HG03060 (cell line): ENCODE data around the gene MIPEP.
A peak's percentile ranks its signal among the peaks of the same experiment; 100 is the strongest.
"Not testable (repeated sequence)": the region's sequence is repeated elsewhere in the genome, so short reads cannot be mapped to it uniquely, and the experiment has no call there.

Experiments used
- ATAC-seq: cut with Tn5 transposase; IDR thresholded peaks from one replicate; pipeline ENCODE4 v1.9.1; 2021; ENCODE audit warnings: low read depth, moderate number of reproducible peaks; ENCODE audit not compliant: unreplicated experiment

MIPEP gene

DNA sequence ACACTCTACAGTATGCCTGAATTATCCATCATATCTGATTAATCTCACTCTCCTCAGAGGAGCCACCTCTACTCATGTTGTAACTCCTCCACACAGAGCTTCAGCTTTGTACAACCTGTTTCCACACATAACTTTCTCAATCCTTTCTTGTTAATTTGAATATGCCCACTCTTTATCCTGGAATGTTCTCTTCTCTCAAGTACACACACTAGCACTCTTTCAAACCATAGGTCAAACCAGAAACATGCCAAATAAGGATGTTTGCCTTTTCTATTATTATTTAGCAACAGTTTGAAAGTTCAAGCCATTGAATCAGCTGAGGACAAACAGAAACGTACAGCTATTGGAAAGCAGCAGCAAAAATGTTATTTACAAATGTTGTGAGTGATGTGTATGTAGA, 110.3 kb downstream of the MIPEP start:
- ATAC-seq: no peak

DNA sequence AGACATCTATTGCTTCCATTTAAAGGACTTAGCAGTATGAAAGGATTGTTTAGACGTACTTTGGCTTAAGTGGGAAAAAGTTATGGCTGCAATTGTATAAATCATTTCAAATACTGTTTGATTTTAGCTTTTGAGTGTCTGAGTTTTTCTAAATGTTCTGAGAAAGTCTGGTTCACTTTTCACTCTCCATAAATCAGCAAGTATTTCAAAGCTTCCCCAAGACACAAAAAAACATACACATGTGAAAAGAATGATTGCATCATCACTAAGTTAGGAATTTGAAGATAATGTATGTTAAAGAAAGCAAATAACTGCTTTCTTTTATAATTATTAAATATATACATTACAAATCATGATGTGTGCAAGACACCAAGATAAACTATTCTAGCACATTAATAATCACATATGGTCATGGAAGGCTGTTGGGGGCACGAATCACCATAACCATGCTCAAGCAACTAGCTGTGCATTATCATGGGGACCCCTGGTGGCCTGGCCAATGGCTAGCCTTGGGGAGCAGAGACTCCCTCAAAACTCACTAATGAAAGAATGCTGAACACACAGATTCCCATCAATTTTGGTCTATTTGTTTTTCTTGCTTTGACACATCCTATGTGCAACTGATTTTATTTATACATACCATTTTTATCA, 111.1 kb downstream of the MIPEP start:
- ATAC-seq: no peak

GRCh38 chr13:23777575-23777870, 111.7 kb downstream of the MIPEP start:
- no peak for ATAC-seq

DNA sequence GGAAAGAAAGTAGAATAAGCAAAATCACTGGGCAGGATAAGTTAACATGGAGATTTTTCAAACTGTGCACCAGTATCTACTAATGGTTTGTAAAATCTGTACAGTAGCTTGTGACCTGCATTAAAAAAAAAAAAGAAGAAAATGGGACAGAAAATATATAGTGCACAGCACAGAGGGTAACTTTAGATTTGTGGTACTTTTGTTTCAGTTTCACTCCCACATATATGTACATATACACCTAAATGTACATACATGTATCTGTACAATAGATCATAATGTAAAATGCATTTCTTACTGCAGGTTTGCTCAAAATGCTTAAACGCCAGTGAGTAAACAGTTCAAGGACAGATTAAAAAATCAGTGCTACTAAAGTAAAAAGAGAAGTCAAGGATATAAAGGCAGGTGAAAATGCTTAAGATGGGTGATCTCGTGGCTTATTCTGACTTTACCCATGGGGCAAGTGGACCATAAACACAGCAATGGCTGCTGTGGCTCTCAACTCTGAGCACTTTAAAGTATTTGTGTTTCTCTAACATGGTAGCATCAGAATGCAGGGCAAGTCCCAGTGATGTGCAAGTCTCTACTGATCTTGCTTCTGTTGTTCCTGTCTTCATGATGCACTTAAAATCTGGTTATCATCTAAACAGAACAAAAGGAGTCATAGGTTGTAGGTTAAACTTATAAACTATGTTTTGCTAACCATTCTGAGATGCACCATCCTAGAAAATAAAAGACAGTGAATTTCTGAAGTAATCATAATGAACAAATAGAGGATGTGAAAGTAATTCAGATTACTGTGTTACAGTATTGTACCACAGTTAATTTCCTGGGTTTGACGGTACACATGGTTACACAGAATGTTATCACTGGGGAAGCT, 112.3 kb downstream of the MIPEP start:
- ATAC-seq: peak; percentile 96

DNA sequence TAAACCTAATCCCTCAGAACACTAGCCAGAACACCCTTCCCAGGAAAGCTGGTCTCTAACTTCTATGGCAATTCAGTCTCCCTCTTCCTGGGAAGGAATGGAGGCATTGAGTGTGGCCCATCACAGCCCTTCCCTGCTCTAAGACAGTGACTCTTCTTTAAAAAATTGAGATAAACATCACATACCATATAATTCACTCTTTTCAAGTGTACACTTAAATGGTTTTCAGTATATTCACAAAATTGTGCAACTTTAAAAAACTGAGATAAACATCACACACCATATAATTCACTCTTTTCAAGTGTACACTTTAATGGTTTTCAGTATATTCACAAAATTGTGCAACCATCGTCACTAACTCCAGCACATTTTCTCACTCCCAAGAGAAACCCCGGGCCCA, 116.5 kb downstream of the MIPEP start:
- no peak for ATAC-seq

- no peak for ATAC-seq
Observed at GRCh38 chr13:23771956-23772355, 117.2 kb downstream of the MIPEP start.

- ATAC-seq: peak; percentile 96
Observed at GRCh38 chr13:23771552-23771951, 117.6 kb downstream of the MIPEP start.

- ATAC-seq: no peak
Observed at GRCh38 chr13:23770973-23771372, 118.2 kb downstream of the MIPEP start.

DNA sequence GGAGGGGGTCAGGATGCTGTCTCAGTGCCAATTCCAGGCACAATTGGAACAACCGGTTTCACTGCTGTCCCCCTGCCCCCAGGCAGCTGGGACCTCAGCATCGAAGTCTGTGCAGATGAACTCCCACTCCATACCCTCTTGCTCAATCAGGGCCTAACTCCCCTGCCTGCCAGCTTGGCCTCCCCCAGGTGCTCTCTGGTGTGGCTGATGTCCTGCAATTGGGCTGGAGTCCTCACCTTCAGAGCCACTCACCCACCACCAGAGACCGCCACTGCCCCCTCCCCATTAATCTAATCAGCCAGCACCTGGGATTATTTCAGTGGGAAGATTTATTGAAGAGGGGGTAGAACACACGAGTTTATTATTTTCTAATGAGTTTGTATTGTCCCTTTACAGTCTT, 118.8 kb downstream of the MIPEP start:
- no peak for ATAC-seq

DNA sequence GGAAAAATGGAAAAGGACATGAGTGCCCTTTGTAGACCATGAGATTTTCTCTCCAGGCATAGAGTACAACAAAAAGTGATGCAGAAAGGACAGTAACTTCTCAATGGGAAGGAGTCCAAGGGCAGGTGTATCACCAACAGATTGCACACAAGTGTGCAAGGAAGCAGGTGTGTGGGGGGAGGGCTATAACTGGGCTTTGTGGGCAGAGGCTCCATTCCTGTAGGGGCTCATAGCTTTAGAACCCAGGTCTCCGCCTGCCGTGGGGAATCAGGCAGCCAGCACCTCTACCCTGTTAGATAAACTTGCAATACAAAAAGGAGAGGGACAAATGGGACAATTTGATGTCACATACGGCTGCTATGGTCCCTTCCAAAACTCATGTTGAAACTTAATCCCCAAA, 119.8 kb downstream of the MIPEP start:
- ATAC-seq: no peak

GRCh38 chr13:23767838-23768237, 121.4 kb downstream of the MIPEP start:
- ATAC-seq: no peak

DNA sequence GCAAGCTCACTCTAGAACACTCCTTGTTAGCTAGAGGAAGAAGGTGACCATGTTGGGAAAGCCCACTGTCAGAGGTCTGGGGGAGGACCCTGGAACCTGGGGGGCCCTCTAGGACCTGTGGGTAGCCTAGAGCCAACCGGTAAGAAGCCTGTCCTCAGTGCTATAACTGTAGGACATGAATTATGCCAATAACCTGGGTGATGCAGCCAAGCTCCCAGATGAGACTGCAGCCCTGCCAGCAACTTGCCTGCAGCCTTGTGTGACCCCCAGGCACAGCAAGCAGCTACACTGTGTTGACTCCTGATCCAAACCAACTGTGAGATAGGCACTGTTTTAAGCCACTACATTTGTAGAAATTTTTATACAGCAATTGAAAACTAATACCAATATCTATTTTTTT, 122.3 kb downstream of the MIPEP start:
- ATAC-seq: no peak

DNA sequence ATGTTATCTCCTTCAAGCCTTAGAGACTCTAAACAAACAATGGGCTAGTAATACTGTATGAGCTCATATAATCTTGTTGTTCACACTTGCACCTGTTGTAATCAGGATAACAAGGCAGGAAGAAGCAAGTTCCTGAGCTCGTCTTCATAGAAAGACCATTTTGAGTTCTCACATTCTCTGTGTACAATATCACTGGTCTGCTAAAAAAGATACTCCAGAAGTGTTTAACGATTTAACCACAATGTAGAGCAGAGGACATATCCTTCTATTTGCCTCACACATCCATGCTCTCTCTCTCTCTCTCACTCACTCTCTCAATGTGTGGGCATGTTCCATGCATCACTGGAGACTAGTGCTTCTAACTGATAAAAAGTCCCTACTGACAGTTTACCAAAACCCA, 122.9 kb downstream of the MIPEP start:
- ATAC-seq: no peak

DNA sequence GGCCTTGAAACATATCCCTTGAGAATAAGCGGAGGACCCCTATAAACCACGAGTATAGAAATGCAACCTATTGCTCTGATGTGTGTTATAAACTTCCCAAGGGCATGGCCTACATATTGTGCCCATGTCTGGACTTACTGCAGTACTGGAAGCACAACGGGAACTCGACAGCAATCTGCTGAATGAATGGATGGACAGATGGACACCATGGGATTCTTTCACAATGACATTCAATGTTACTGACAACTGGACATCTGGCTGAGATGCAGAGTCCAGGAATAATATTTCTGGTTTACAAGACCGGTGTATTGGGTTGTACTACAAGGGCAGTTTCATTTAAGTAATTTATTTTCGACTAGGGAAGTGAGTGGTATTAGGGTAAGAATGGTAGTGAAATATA, 123.7 kb downstream of the MIPEP start:
- no peak for ATAC-seq

GRCh38 chr13:23763318-23763717, 125.9 kb downstream of the MIPEP start:
- ATAC-seq: no peak

DNA sequence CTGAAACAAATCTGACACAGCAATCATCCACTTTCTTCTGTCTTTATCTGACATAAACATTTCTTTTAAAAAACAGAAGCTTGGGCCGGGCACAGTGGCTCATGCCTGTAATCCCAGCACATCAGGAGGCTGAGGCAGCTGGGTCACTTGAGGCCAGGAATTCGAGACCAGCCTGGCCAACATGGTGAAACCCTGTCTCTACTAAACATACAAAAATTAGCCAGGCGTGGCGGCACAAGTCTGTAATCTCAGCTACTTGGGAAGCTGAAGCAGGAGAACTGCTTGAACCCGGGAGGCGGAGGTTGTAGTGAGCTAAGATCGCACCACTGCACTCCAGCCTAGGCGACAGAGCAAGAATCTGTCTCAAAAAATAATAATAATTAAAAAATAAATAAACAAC, 127.4 kb downstream of the MIPEP start:
- ATAC-seq: not testable (repeated sequence)

DNA sequence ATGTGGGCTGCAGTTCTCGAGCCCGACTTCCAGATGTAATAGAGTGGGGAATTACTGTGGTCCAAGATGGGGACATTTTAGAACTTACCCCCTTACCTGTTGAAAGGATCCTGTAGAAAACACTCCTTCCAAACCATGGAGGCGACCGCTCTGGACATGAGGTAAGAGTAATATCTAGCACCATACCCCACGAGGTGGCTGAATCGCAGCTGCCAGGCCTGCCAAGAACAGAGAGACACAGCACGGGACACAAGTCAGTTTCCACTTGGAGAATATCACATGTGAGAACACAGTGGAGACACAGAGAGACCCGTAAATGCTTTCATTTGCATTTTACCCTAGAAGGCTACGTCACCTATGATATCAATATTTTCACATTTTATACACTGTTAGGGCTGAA, 129.2 kb downstream of the MIPEP start:
- no peak for ATAC-seq

DNA sequence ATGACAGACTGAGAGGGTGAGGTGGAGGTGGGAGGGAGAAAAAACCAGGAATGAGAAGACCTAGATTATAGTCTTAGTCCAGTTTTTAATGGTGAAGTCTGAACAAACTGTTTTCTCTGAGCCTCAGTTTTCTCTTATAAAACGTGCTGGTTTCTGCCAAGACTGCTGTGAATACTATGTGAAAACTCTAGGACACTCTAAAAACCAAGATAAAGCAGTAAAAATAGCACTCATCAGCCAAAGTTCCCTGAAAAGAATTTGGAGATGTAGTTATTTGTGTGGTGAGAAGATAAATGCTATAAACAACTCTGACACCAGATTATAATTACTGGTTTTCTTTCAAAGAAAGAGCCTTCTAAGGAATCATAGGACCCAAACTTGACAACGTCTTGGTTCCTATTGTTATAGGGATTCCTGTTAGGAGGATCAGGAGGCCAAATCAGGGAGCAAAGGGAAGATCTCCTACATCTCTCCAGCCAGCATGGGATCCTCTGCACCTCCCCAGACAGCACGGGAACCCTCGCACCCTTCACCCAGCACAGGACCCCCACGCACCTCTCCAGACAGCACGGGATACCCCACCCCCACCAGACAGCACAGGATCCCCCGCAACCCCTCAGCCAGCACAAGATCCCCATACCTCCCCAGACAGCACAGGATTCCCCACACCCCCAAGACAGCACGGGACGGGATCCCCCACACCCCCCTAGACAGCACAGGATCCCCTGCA, 130.2 kb downstream of the MIPEP start:
- no peak for ATAC-seq

DNA sequence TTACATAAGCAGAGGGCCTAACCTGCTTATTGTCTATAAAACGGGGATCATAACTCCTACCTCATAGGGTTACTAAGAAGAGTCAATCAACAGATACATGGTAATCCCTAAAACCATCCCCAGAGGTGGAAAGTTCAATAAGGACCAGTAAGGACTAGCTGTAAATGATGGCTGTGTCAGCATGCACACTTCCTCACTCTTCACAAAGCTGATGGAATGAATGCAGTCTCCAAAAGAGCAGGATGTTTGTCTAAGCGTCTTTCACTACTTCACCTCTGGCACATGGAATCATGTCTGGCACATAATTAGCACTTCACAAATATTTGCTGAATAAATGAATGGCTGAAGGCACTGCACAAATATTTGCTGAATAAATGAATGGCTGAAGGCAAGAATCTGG, 134.2 kb downstream of the MIPEP start:
- ATAC-seq: no peak

GRCh38 chr13:23754506-23754905, 134.7 kb downstream of the MIPEP start:
- no peak for ATAC-seq

DNA sequence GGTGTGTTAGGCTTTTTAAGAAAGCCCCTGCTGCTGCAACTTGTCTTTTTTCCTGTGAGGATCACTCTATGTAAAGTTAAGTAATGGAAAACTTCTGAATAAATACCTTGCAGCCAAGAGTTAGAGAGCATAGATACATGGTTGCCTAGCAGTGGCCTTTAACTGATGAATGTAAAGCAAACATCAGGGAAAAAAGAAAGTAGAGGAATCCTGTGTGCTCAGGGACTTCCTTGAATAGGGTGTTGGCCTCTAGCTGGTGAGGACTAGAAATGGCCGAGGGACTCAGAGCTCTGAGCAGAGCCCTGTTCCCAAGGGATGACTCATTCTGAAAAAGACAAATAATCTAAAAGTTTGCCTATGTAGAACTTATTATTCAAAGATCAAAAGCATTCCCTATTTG, 135.7 kb downstream of the MIPEP start:
- ATAC-seq: no peak
